SKM-1 (cell line): ENCODE results near the gene NATD1.

ENCODE experiments used
- DNase-seq: peaks from one replicate; lab custom pipeline; 2025; ENCODE audit not compliant: unreplicated experiment; lab: John Stamatoyannopoulos, UW

NATD1 gene

DNA sequence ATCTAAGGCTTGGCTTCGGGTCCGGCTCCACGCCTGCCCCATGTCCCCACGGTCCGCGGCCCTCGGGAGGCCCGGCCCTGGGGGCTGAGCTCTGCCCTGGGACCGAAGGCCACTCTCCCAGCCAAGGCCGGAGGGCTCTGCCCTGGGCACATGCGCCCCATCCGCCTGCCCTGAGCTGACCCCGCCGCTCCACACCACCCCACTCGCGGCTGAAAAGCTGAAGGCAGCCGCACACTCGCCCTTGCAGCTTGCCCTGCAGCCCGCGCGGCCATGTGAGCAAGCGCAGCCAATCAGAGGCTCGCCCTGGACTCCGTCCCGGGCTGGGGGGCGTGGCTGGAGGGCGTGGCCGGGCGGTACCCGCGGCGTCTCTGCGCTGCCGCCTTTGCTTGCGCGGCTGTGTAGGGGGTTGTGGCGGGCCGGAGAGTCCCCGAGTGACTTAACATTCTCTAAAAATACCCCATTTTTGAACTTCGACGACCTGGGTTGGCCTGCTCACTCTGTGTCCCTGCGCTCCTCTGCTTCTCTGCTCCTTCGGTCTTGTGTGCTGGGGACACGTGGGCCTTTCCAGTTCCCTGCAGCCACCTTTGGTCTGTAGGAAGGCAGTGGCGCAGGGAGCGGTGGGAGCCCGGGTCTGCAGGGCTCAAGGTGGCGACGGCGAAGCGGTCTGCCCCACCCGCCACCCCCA lies 22.5 kb upstream of the NATD1 start:
- peak; percentile 68 for DNase-seq

DNA sequence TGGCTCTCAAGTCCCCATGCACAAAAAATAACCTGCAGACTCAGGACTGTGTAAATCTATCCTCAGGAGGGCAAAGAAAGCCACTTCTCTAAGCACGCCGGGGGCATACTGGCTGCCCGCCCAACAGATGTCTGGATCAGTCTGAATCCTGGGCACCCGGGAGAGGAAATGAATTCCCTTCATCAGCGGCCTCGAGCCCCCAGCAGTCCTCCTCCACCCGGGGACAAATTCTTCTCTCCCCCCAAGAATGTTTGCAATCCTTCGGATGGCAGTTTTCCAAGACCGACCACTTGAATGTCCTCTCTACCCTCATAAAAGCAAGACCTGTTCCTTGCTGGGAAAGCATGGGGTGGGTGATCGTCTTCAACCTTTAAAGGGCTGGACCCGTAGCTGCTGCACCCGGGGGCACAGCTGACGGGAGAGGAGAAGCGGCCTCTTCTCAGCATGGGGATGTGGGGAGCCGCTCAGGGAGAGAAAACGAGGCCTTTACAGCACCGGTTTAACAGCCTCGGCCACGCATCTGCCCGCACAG lies 21.9 kb upstream of the NATD1 start:
- DNase-seq, result no peak

DNA sequence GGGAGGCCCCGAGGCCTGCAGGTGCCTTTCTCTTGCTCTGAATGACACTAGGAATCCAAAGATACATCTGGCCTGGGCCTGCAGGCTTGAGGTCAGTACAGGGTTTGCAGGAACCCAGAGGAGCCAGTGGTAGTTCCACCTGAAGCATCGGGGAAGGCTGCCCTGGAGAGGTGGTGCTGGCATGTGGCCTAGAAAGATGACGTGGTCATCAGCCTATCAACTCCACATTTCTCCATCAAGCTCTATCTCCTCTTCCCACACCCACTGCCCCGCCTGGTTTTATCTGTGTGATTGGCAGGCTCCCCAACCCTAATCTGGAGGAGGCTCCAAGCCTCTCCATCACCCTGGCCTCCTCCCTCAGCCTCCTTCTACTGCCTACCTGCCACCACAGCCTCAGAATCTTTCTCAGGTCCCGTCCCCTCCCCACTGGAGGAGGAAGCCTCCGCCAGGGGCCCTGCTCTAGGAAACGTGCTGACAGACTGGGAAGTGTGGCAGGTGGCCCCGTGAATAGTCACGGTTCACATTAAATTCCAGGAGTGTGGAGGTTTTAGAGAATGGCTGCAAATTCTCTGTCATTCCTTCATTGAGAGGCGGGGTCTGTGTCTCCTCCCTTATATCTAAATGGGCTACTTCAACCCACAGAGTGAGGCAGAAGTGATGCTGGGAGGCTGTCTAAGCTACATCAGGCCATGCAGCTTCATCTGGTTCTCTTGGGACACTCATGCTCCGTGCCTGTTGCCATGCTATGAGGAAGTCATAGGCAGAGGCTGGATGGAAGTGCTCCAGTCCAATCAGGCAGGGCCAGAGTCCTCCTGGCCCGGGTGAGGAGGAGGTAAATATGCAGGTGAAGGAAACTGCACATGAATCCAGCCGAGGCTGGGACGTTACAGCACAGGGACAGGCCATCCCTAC lies 19.9 kb upstream of the NATD1 start:
- no peak for DNase-seq

GRCh38 chr17:21272250-21272649 lies 19.0 kb upstream of the NATD1 start:
- no peak for DNase-seq

- no peak for DNase-seq
Observed at GRCh38 chr17:21271454-21272183, 18.4 kb upstream of the NATD1 start.

- DNase-seq, result no peak
Observed at GRCh38 chr17:21269394-21269793, 16.2 kb upstream of the NATD1 start.

- DNase-seq, result no peak
Observed at GRCh38 chr17:21268596-21269188, 15.5 kb upstream of the NATD1 start.

DNA sequence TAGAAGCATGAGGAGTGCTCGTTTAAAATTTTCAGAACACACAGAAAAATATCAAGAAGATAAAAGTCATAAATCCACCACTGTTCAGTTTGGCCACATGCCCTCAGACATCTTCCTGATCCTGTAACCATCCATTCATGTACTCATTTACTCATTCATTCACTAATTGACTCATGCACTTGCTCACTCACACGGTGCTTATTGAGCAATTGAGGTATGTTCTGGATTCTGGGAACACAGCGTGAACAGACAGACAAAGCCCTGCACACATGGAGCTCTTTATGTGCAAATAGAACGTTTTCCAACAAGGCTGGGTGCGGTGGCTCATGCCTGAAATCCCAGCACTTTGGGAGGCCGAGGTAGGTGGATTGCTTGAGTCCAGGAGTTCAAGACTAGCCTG lies 10.2 kb upstream of the NATD1 start:
- no peak for DNase-seq

DNA sequence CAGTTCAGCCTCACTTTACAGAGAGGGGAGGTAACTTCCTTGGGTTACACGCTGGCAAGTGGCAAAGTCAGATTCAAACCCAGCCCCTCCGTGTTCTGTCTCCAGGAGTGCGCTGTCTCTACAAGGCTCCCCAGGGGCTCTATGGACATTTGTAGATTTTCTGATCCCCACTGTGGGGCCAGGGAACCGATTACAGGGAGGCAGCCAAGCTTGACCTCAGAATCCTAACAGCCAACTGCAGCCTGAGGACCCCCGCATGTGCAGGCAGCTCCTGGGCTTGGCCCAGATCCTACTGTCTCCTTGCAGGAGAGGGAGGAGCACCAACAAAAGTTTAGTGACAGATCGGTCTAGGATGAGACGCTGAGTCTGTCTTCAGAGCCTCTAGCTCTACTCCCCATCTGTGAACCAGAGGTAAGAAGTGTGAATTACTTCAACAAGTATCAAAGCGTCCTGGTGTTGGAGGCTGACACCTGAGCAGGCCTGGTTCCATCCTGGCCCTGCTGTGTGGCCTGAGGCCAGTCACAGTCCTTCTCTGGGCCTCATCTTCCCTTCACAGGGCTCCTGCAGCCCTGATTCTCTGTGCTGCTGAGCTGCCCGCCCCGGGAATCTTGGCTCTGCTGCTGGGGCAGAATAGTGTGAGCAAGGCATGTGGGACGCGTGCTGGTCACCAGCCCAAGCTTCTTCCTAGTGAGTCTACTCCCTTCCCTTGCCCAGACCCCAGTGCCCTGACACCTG lies 9.2 kb upstream of the NATD1 start:
- no peak for DNase-seq

DNA sequence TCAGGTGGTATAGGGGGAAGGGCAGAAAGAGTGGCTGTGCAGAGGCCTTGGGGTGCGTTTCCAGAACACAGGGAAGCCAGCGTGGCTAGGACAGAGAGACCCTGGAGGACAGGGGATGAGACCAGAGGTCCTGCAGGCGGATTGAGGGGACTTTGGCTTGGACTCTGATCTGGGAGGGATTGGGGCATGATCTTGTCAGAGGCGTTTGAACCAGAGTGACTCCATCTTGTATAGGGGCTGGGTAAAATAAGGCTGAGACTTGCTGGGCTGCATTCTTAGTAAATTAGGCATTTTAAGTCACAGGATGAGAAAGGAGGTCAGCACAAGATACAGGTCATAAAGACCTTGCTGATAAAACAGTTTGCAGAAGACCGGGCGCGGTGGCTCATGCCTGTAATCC lies 5.4 kb upstream of the NATD1 start:
- DNase-seq, result no peak

DNA sequence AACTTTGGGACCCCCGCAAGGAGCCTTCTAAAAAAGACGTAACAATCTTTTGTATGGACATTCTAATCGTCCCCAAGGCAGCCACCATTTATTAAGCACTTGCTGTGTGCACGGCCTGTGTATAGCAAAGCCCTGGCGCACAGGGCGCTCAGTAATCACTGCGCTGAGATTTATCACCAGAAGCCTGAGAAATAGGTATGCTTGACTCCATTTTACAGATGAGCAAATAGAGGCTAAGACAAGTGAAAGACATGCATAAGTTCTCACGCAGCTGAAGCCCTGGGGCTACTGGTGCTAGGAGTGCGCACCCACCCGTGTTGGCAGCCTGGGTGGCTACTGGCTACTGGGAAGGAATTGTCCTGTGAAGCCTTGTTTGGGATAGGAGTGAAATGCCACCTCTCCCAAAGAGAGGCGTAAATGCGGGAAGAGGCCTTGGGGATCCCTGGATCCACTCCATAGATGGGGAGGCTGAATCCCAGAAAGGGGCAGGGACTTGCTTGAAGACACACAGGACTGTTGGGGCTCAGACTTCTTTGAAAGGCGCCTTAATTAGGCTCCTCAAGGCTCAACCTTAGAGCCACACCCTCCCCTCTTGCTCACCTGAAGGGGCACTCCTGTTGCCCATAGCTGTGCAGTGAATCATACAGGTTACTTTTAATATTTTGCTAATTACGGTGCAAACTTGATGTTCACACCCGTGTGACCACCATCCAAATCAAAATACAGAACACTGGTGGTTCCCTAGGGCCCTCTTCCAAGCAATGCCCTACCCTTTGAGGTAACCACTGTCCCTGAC lies 634 bp upstream of the NATD1 start:
- no peak for DNase-seq

DNA sequence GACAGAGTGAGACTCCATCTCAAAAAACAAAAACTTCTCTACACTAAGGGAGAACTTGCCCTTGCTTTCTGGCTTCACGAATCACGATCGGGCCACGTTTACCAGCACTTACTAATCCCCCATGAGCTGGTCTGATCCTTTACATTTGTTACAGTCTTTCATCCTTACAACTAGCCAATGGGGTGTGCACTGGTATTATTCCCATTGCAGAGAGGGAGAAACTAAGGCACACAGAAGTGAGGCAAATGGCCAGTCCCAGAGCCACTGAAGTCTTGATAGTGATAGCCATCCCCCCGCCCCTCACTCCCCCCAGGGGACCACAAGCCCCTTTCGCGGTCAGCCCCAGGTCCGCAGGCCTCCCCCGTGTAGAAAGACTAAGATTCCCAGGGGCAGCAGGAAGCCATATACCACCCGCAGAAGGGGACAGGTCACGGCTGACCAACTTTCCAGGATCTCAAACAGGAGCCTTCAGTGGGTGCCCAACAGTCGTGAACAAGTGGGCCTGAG lies 868 bp downstream of the NATD1 start:
- DNase-seq, result no peak

DNA sequence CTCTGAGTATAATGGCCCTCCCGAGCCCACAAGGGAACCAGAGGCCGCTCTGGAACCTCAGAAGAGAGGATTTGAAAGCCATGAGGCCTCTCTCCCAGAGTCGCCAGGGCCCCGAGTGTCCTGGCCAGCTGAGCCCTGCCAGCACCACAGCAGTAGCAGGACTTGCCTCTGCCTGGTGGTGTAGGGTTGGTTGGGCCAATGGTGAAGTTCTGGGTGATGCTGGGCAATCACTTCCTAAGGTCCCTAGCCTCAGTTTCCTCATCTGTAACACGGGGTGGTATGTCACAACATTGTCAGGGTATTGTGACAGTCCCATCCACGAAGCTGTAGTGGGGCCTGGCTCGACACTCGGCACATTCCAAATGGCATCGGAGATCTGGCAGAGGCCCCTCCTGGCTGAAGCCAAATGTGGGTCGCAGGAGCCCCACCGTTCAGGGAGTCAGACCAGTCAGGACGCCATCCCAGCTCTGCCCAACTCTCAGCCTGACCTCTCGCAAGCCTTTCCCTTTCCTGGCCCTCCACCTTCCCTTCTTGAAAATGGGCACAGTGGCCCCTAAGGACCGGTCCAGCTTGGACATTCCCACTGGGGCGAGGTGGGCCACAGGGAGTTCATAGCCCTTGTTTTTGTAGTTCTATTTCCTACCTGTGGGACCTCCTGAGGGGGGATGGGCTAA lies 1.7 kb downstream of the NATD1 start:
- DNase-seq, result no peak

- no peak for DNase-seq
Observed at GRCh38 chr17:21250854-21251253, 2.4 kb downstream of the NATD1 start.

DNA sequence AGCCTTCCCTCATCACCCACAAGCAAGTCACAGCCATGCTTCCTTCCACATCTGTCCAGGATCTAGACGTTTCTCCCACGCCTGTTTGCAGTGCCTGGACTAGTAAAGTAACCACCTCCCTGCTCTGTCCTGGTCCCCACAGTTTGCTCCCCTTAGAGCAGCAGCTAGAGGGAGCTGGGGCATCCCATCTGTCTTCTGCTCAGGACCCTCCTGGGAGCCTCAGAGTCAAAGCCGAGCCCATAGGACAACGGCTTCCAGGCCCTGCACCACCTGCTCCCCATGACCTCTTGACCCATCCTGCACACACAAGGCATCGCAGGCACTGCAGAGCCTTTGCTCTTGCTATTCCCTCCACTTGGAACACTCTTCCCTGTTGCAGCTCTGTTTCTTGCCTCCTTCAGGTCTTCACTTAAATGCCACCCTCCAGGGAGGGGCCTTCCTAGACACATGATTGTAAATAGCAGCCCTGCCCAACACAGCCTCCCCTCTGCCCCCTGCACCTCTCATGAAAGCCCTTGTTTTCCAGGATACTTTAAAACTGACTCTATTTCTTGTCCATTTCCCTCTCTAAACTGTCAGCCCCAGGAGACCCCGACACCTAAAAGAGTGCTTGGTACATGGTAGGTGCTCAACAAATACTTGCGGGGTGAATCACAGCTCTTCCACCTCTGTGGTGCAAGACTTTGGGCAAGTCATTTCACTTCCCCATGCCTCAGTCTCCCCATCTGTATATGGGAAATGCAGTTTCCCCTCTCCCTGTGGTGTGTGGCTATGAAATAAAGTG lies 3.1 kb downstream of the NATD1 start:
- DNase-seq, result no peak

- no peak for DNase-seq
Observed at GRCh38 chr17:21249086-21249795, 4.0 kb downstream of the NATD1 start.

DNA sequence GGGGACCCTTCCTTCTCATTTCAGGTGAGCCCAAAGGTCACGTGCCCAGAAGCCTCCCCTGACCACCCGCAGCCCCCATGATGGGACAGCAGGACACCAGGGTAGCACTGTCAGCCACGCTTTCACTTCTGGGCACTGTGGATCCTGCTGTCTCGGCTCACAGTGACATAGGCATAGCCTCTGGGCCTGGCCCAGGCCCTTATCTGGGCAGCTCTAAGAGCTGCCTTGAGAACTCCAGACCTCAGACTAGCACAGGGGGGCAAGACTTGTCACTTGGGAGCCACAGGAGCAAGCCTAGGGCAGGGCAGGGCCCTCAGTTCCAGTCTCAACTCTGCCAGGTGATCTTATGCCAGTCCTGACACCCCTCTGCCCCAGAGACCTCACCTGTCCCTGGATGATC lies 4.7 kb downstream of the NATD1 start:
- no peak for DNase-seq
